Neural cell (in vitro differentiated cells): ENCODE results near the gene KRT86. TPM values are rescaled to one million over a fixed set of nuclear protein-coding genes. Genes with fewer than 3 reads are reported as not detected.

Experiments
- H2AFZ ChIP-seq: fragments of 200-600, 300-800 bp; sonication (generic), shearing (Covaris generic); 2 replicates; pipeline ENCODE4 v1.6.0; 2014; ENCODE audit warnings: low read depth, mild to moderate bottlenecking, antibody characterized with exemption, low read length, moderate library complexity
- H3F3A ChIP-seq: fragments of 200-600 bp; shearing (Covaris generic); 2 replicates; pipeline ENCODE4 v1.6.1; 2016; ENCODE audit warnings: mild to moderate bottlenecking, moderate library complexity, mixed read lengths, antibody characterized with exemption, low read length; ENCODE audit not compliant: insufficient read depth, poor library complexity, severe bottlenecking
- H3K27ac ChIP-seq: fragments of 200-600, 300-800 bp; sonication (generic), shearing (Covaris generic); 2 replicates; pipeline ENCODE4 v1.5.1; 2014; ENCODE audit warnings: mild to moderate bottlenecking, low read length, moderate library complexity
- H3K27me3 ChIP-seq: fragments of 300-800, 200-600 bp; sonication (generic), shearing (Covaris generic); 2 replicates; pipeline ENCODE4 v1.6.0; 2014; ENCODE audit warnings: mild to moderate bottlenecking, low read depth, low read length, moderate library complexity; ENCODE audit not compliant: insufficient read depth
- H3K36me3 ChIP-seq: fragments of 300-800, 200-600 bp; sonication (generic), shearing (Covaris generic); 2 replicates; pipeline ENCODE4 v1.5.1; 2014; ENCODE audit warnings: mild to moderate bottlenecking, antibody characterized with exemption, low read length, moderate library complexity; ENCODE audit not compliant: insufficient read depth
- H3K4me2 ChIP-seq: fragments of 300-800, 200-600 bp; sonication (generic), shearing (Covaris generic); 2 replicates; pipeline ENCODE4 v1.6.0; 2014; ENCODE audit warnings: mild to moderate bottlenecking, low read length
- H3K4me3 ChIP-seq: fragments of 300-800, 200-600 bp; sonication (generic), shearing (Covaris generic); 2 replicates; pipeline ENCODE4 v1.5.1; 2014; ENCODE audit warnings: mild to moderate bottlenecking, low read length, moderate library complexity
- H3K79me2 ChIP-seq: fragments of 200-600 bp; shearing (Covaris generic); replicated peaks from 2 replicates; pipeline ENCODE4 v1.6.0; 2014; ENCODE audit warnings: mild to moderate bottlenecking, low read length, moderate library complexity; ENCODE audit not compliant: insufficient read depth
- H3K9ac ChIP-seq: fragments of 300-800, 200-600 bp; sonication (generic), shearing (Covaris generic); 2 replicates; pipeline ENCODE4 v1.6.1; 2016; ENCODE audit warnings: mild to moderate bottlenecking, low read length, mixed read lengths
- H3K9me2 ChIP-seq: fragments of 200-600 bp; shearing (Covaris generic); 2 replicates; pipeline ENCODE4 v1.6.1; 2016; ENCODE audit warnings: mild to moderate bottlenecking, low read length, mixed read lengths; ENCODE audit not compliant: insufficient read depth
- H3K9me3 ChIP-seq: fragments of 200-600, 300-800 bp; sonication (generic), shearing (Covaris generic); 2 replicates; pipeline ENCODE4 v1.6.1; 2016; ENCODE audit warnings: mild to moderate bottlenecking, mixed run types, low read length, moderate library complexity, mixed read lengths
- H4K20me1 ChIP-seq: fragments of 200-600 bp; shearing (Covaris generic); 2 replicates; pipeline ENCODE4 v1.6.1; 2016; ENCODE audit warnings: mild to moderate bottlenecking, mixed run types; ENCODE audit not compliant: insufficient read depth
- EP300 ChIP-seq: fragments of 450-650 bp; conservative IDR thresholded peaks from 2 replicates; pipeline ENCODE4 v1.6.1; 2014; ENCODE audit warnings: antibody characterized with exemption, mild to moderate bottlenecking, moderate library complexity; ENCODE audit not compliant: poor library complexity, severe bottlenecking
- EZH2 ChIP-seq: fragments of 200-600, 300-800 bp; shearing (Covaris generic), sonication (generic); IDR thresholded peaks from 2 replicates; pipeline ENCODE4 v1.6.1; 2014; ENCODE audit warnings: antibody characterized with exemption, low read length, borderline replicate concordance, mild to moderate bottlenecking; ENCODE audit not compliant: insufficient read depth, poor library complexity, severe bottlenecking
- MXI1 ChIP-seq: fragments of 450-650 bp; conservative IDR thresholded peaks from 2 replicates; pipeline ENCODE4 v1.6.1; 2014; ENCODE audit warnings: antibody characterized with exemption, mild to moderate bottlenecking; ENCODE audit not compliant: poor library complexity, severe bottlenecking
- POLR2AphosphoS5 ChIP-seq: IDR thresholded peaks from 2 replicates; pipeline ENCODE4 v1.6.1; 2012
- RAD21 ChIP-seq: fragments of 450-650 bp; conservative IDR thresholded peaks from 2 replicates; pipeline ENCODE4 v1.6.1; 2014; ENCODE audit warnings: antibody characterized with exemption, mild to moderate bottlenecking, moderate library complexity
- SMC3 ChIP-seq: fragments of 450-650 bp; conservative IDR thresholded peaks from 2 replicates; pipeline ENCODE4 v1.6.1; 2014; ENCODE audit warnings: antibody characterized with exemption, mild to moderate bottlenecking, moderate library complexity; ENCODE audit not compliant: poor library complexity
- TAF1 ChIP-seq: IDR thresholded peaks from 2 replicates; pipeline ENCODE4 v1.6.1; 2012; ENCODE audit warnings: low read depth
- polyA plus RNA-seq: library from polyadenylated mRNA; depleted of rRNA; stranded (reverse); fragments of >200 nt; gene quantifications from 2 replicates; pipeline ENCODE4 v1.2.3, GENCODE V29; 2014
- TF ChIP-seq, protein P1 (sequence below): fragments of 450-650 bp; IDR thresholded peaks from 2 replicates; pipeline ENCODE4 v1.5.1; 2014; ENCODE audit warnings: antibody characterized with exemption, mild to moderate bottlenecking, moderate library complexity; ENCODE audit not compliant: poor library complexity, severe bottlenecking
- TF ChIP-seq, protein P2 (sequence below): IDR thresholded peaks from 2 replicates; pipeline ENCODE4 v1.6.1; 2012; ENCODE audit warnings: borderline replicate concordance

The KRT86 gene
- polyA plus RNA-seq, 1 donor from 2014 or later: not detected

DNA sequence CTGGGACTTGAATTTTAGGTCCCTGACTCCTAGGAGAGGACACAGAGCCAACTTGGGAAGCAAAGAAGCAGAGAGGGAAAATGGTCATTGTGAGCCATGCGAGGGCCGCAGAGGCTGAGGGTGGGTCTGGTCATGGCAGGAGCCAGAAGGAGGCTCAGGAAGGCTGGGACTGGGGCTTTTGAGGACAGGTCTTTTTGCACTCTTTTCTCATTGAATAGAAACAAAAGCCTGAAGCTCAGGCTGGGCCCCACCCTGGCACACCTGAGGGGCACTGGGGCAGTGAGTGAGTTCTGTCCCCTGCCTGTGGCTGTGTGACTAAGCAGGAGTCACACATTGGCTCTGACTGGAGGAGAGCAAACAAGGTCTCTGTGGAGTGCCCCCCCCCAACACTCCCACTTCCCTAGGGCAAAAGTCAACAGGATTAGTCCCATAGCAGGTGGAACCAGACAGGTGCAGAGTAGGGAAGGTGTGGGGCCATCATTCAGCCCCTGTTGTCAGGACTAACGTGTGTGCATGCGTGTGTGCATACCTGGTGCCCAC is 38.6 kb upstream of the KRT86 start:
- Histone ChIP-seq H3K4me2 (no peak overlapping the region), H2AFZ (no peak overlapping the region), H4K20me1 (no peaks in the 10 kb centered on the region), H3K9ac (no peak overlapping the region), H3K9me2 (no peaks in the 10 kb centered on the region), H3K79me2 (no peaks in the 10 kb centered on the region), H3F3A (no peaks in the 10 kb centered on the region), H3K27me3 (peaks cover 40% of the 10 kb centered on the region), H3K36me3 (no peaks in the 10 kb centered on the region), H3K4me3 (no peak overlapping the region), H3K9me3 (no peaks in the 10 kb centered on the region), H3K27ac (no peak overlapping the region)
- TF ChIP-seq, protein P1, sequence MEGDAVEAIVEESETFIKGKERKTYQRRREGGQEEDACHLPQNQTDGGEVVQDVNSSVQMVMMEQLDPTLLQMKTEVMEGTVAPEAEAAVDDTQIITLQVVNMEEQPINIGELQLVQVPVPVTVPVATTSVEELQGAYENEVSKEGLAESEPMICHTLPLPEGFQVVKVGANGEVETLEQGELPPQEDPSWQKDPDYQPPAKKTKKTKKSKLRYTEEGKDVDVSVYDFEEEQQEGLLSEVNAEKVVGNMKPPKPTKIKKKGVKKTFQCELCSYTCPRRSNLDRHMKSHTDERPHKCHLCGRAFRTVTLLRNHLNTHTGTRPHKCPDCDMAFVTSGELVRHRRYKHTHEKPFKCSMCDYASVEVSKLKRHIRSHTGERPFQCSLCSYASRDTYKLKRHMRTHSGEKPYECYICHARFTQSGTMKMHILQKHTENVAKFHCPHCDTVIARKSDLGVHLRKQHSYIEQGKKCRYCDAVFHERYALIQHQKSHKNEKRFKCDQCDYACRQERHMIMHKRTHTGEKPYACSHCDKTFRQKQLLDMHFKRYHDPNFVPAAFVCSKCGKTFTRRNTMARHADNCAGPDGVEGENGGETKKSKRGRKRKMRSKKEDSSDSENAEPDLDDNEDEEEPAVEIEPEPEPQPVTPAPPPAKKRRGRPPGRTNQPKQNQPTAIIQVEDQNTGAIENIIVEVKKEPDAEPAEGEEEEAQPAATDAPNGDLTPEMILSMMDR: no peak
- TF ChIP-seq TAF1: no peak
- TF ChIP-seq RAD21: no peak
- no peak for TF ChIP-seq POLR2AphosphoS5
- no peak for TF ChIP-seq EP300
- TF ChIP-seq MXI1: no peak
- TF ChIP-seq, protein P2, sequence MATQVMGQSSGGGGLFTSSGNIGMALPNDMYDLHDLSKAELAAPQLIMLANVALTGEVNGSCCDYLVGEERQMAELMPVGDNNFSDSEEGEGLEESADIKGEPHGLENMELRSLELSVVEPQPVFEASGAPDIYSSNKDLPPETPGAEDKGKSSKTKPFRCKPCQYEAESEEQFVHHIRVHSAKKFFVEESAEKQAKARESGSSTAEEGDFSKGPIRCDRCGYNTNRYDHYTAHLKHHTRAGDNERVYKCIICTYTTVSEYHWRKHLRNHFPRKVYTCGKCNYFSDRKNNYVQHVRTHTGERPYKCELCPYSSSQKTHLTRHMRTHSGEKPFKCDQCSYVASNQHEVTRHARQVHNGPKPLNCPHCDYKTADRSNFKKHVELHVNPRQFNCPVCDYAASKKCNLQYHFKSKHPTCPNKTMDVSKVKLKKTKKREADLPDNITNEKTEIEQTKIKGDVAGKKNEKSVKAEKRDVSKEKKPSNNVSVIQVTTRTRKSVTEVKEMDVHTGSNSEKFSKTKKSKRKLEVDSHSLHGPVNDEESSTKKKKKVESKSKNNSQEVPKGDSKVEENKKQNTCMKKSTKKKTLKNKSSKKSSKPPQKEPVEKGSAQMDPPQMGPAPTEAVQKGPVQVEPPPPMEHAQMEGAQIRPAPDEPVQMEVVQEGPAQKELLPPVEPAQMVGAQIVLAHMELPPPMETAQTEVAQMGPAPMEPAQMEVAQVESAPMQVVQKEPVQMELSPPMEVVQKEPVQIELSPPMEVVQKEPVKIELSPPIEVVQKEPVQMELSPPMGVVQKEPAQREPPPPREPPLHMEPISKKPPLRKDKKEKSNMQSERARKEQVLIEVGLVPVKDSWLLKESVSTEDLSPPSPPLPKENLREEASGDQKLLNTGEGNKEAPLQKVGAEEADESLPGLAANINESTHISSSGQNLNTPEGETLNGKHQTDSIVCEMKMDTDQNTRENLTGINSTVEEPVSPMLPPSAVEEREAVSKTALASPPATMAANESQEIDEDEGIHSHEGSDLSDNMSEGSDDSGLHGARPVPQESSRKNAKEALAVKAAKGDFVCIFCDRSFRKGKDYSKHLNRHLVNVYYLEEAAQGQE: no peak
- no peak for TF ChIP-seq SMC3
- TF ChIP-seq EZH2: no peak

DNA sequence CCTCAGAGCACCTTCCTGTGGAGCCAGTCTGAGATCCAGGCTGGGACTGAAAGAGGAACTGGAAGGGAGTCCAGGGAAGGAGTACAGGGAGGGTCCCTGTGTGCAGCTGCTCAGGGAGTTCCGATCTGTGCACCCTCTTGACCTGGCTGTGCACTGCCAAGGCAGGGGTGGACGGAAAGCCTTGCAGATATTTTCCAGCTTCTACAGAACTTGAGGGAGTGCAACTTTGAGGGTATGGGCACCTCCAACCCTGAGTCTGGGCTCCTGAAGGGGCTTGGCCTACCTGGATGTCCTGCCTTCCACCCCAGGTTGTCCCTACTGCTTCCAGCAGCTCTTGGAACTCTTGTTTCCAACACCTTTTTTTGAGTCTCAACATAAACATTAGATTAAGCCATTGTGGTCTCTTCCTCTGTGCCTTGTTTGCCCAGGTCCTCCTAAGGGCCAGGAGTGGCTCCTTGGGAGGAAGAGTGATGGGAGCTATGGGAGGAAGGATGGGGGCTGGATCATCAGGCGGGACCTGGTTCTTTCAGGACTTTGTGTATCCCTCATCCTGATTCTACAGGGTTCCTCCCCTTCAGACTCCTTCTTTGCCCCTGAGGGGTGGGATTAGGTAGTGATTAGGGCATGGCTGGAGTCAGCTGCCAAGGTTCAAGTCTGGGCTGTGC is 37.9 kb upstream of the KRT86 start:
- no peaks in the 10 kb centered on the region for H3K36me3 ChIP-seq
- no peaks in the 10 kb centered on the region for H3F3A ChIP-seq
- H2AFZ ChIP-seq: no peak overlapping the region
- H4K20me1 ChIP-seq: no peaks in the 10 kb centered on the region
- H3K79me2 ChIP-seq: no peaks in the 10 kb centered on the region
- no peak overlapping the region for H3K4me3 ChIP-seq
- no peaks in the 10 kb centered on the region for H3K9me2 ChIP-seq
- peaks cover 36% of the 10 kb centered on the region for H3K27me3 ChIP-seq
- H3K27ac ChIP-seq: no peak overlapping the region
- TF ChIP-seq MXI1: no peak
- H3K9ac ChIP-seq: no peak overlapping the region
- H3K9me3 ChIP-seq: no peaks in the 10 kb centered on the region
- H3K4me2 ChIP-seq: no peak overlapping the region
